Stimulated activated CD8-positive, alpha-beta memory T cell treated with anti-CD3 and anti-CD28 coated beads, Interleukin-12 subunit alpha, Interleukin-12 subunit beta, amount 100 ng/mL, for 4 hours (primary cell): ENCODE results near the gene MACROD2.

Experiments used
- DNase-seq: peaks from one replicate; pipeline ENCODE4 v3.0.0-alpha.2; 2020; ENCODE audit warnings: low read depth

MACROD2 gene

GRCh38 chr20:14816471-14816870 lies 821.2 kb downstream of the MACROD2 start:
- DNase-seq, result no peak

- no peak for DNase-seq
These were observed 821.8 kb downstream of the MACROD2 start for GRCh38 chr20:14817101-14817500.

GRCh38 chr20:14820771-14821170 lies 825.5 kb downstream of the MACROD2 start:
- DNase-seq, result no peak

- no peak for DNase-seq
These were observed 825.9 kb downstream of the MACROD2 start for GRCh38 chr20:14821251-14821650.

- no peak for DNase-seq
These were observed 829.7 kb downstream of the MACROD2 start for GRCh38 chr20:14824996-14825395.

GRCh38 chr20:14826543-14827313 lies 831.4 kb downstream of the MACROD2 start:
- no peak for DNase-seq

- no peak for DNase-seq
These were observed 833.1 kb downstream of the MACROD2 start for GRCh38 chr20:14828459-14828858.

GRCh38 chr20:14829906-14830305 lies 834.6 kb downstream of the MACROD2 start:
- no peak for DNase-seq

- no peak for DNase-seq
These were observed 835.1 kb downstream of the MACROD2 start for GRCh38 chr20:14830466-14830865.

GRCh38 chr20:14830899-14831298 lies 835.6 kb downstream of the MACROD2 start:
- DNase-seq, result no peak

GRCh38 chr20:14832630-14833029 lies 837.3 kb downstream of the MACROD2 start:
- DNase-seq, result no peak

GRCh38 chr20:14838663-14839628 lies 843.6 kb downstream of the MACROD2 start:
- no peak for DNase-seq

GRCh38 chr20:14845199-14846160 lies 850.2 kb downstream of the MACROD2 start:
- no peak for DNase-seq

GRCh38 chr20:14848806-14849205 lies 853.5 kb downstream of the MACROD2 start:
- no peak for DNase-seq

GRCh38 chr20:14853079-14853478 lies 857.8 kb downstream of the MACROD2 start:
- DNase-seq, result no peak

GRCh38 chr20:14855171-14855570 lies 859.9 kb downstream of the MACROD2 start:
- no peak for DNase-seq

- DNase-seq, result no peak
These were observed 864.3 kb downstream of the MACROD2 start for GRCh38 chr20:14859627-14860026.

- DNase-seq, result no peak
These were observed 865.1 kb downstream of the MACROD2 start for GRCh38 chr20:14860410-14860814.

- no peak for DNase-seq
These were observed 865.8 kb downstream of the MACROD2 start for GRCh38 chr20:14861028-14861699.

GRCh38 chr20:14865169-14865568 lies 869.9 kb downstream of the MACROD2 start:
- DNase-seq, result no peak

GRCh38 chr20:14865731-14866130 lies 870.4 kb downstream of the MACROD2 start:
- DNase-seq, result no peak
